ENCODE results near the gene PCDHGC5.

GRCh38 chr5:141475625-141476131 lies 13.2 kb upstream of the PCDHGC5 start, which contains the start of gene PCDHGC3:
- no peak for TF ChIP-seq POLR2AphosphoS5 (IDR thresholded peaks at IDR 0.05; ENCODE audit: low read depth, low read length)
- TF ChIP-seq POLR2A (IDR thresholded peaks at IDR 0.05; ENCODE audit: low read depth, low read length): peak; percentile 48; the same call in 1 of the 2 replicates
- no peak for TF ChIP-seq TAF1 (IDR thresholded peaks at IDR 0.05; ENCODE audit: borderline replicate concordance, low read depth, low read length)
